ENCODE data around the gene NAA50.

The NAA50 gene

DNA sequence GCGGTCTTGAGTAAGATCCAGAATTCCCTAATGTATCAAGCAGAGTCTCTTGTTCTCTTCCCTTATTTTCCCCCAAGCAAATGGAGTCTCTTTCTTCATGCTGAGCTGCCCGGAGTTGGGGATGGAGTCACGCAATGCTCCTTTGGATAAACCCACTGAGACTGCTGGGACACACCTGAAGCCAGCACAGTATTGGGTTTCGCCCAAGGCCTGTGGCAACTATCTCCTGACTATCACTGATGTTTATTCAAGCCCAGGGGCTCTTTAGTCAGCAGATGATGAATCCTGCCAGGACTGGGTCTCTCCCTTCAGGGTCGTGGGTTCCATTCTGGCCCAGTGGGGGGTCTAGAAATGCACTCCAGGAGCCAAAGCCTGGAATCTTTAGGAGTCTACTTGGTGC, 60.9 kb downstream of the NAA50 start:
- DNase-seq = no peak

GRCh38 chr3:113684271-113684819, 61.7 kb downstream of the NAA50 start:
- DNase-seq = no peak

DNA sequence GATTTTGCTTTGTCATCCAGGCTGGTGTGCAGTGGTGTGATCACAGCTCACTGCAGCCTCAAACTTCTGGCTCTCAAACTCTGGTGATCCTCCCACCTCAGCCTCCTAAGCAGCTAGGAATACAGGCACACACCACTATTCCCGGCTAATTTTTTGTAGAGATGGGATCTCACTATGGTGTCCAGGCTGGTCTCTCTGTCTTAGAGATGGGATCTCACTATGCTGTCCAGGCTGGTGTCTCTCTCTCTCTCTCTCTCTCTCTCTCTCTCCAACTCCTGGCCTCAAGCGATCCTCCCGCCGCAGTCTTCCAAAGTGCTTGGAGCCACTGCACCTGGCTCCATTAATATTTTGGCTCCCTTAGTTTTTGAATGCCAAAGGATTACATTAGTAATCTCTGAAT, 67.3 kb downstream of the NAA50 start:
- no peak for DNase-seq

- DNase-seq = no peak
Observed at GRCh38 chr3:113677737-113678136, 68.3 kb downstream of the NAA50 start.

DNA sequence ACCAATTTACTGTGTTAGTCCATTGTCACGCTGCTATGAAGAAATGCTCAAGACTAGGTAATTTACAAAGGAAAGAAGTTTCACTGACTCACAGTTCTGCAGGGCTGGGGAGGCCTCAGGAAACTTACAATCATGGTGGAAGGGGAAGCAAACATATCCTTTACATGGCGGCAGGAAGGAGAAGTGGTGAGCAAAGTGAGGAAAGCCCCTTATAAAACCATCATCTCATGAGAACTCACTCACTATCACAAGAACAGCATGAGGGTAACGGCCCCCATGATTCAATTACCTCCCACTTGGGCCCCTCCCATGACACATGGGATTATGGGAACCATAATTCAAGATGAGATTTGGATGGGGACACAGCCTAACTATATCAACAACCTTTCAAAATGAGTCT, 69.8 kb downstream of the NAA50 start:
- no peak for DNase-seq

GRCh38 chr3:113673593-113673992, 72.5 kb downstream of the NAA50 start:
- no peak for DNase-seq

GRCh38 chr3:113668015-113668414, 78.0 kb downstream of the NAA50 start:
- DNase-seq = no peak
